GM23338 (cell line): ENCODE results near the gene PPP2R5D. TPM values are rescaled to one million over a fixed set of nuclear protein-coding genes. Genes with fewer than 3 reads are reported as not detected.

ENCODE experiments used
- ATAC-seq: fragments of 200-7000 bp; cut with Tn5 transposase; 3 replicates; pipeline ENCODE4 v1.9.1; 2020
- DNase-seq: peaks from one replicate; pipeline ENCODE4 v3.0.0-alpha.2; 2015; ENCODE audit warnings: low spot score
- H2AFZ ChIP-seq: fragments of 200-600 bp; sonication (generic); 2 replicates; pipeline ENCODE4 v1.8.0; 2016; ENCODE audit warnings: antibody characterized with exemption, mild to moderate bottlenecking, moderate library complexity
- H3F3A ChIP-seq: fragments of 200-600 bp; sonication (generic); replicated peaks from 2 replicates; pipeline ENCODE4 v1.8.0; 2017; ENCODE audit warnings: antibody characterized with exemption, mixed run types, low read depth
- H3K27ac ChIP-seq: fragments of 200-600 bp; sonication (generic); 2 replicates; pipeline ENCODE4 v1.6.1; 2016; ENCODE audit warnings: low read depth
- H3K27me3 ChIP-seq: fragments of 200-600 bp; sonication (generic); 2 replicates; pipeline ENCODE4 v1.8.0; 2016; ENCODE audit warnings: mild to moderate bottlenecking, mixed run types, moderate library complexity; ENCODE audit not compliant: insufficient read depth
- H3K36me3 ChIP-seq: fragments of 200-600 bp; sonication (generic); 2 replicates; pipeline ENCODE4 v1.8.0; 2016; ENCODE audit warnings: mild to moderate bottlenecking; ENCODE audit not compliant: insufficient read depth
- H3K4me1 ChIP-seq: fragments of 200-600 bp; sonication (generic); 2 replicates; pipeline ENCODE4 v1.8.0; 2016; ENCODE audit warnings: mild to moderate bottlenecking, moderate library complexity; ENCODE audit not compliant: insufficient read depth
- H3K4me2 ChIP-seq: fragments of 200-600 bp; sonication (generic); 2 replicates; pipeline ENCODE4 v1.7.1; 2017; ENCODE audit warnings: mixed run types
- H3K4me3 ChIP-seq: fragments of 200-600 bp; sonication (generic); 2 replicates; pipeline ENCODE4 v1.6.1; 2016; ENCODE audit warnings: mixed run types
- H3K79me2 ChIP-seq: fragments of 200-600 bp; sonication (generic); replicated peaks from 2 replicates; pipeline ENCODE4 v1.8.0; 2017; ENCODE audit warnings: mild to moderate bottlenecking; ENCODE audit not compliant: insufficient read depth
- H3K9me2 ChIP-seq: fragments of 200-600 bp; sonication (generic); 2 replicates; pipeline ENCODE4 v1.8.0; 2017; ENCODE audit not compliant: insufficient read depth
- H4K20me1 ChIP-seq: fragments of 200-600 bp; sonication (generic); replicated peaks from 2 replicates; pipeline ENCODE4 v1.8.0; 2017; ENCODE audit warnings: mild to moderate bottlenecking; ENCODE audit not compliant: insufficient read depth
- H3K27ac Mint-ChIP-seq: 2 replicates; pipeline ENCODE4 v1.8.0; 2020; ENCODE audit warnings: inconsistent platforms, mild to moderate bottlenecking, moderate library complexity, mixed read lengths
- H3K27me3 Mint-ChIP-seq: 3 replicates; pipeline ENCODE4 v1.8.0; 2022; ENCODE audit warnings: low read depth, mild to moderate bottlenecking, moderate library complexity, mixed read lengths, inconsistent platforms; ENCODE audit not compliant: insufficient read depth, poor library complexity
- H3K36me3 Mint-ChIP-seq: 3 replicates; pipeline ENCODE4 v1.8.0; 2021; ENCODE audit warnings: low read depth, mild to moderate bottlenecking, inconsistent platforms, moderate library complexity, mixed read lengths
- H3K4me1 Mint-ChIP-seq: 3 replicates; pipeline ENCODE4 v1.8.0; 2020; ENCODE audit warnings: mild to moderate bottlenecking, inconsistent platforms, mixed read lengths
- H3K4me3 Mint-ChIP-seq: 3 replicates; pipeline ENCODE4 v1.8.0; 2021; ENCODE audit warnings: moderate library complexity, mild to moderate bottlenecking, inconsistent platforms, mixed read lengths
- H3K9me3 Mint-ChIP-seq: 3 replicates; pipeline ENCODE4 v1.8.0; 2020; ENCODE audit warnings: moderate library complexity, mild to moderate bottlenecking, inconsistent platforms, mixed read lengths
- CREB1 ChIP-seq: fragments of 250-450 bp; sonication (Bioruptor Pico); IDR thresholded peaks from 2 replicates; pipeline ENCODE4 v1.5.0; 2020; ENCODE audit warnings: low read depth, mild to moderate bottlenecking, moderate library complexity
- EZH2 ChIP-seq: fragments of 200-600 bp; sonication (generic); IDR thresholded peaks from one replicate; pipeline ENCODE4 v1.8.0; 2017; ENCODE audit warnings: antibody characterized with exemption, mild to moderate bottlenecking, low read depth; ENCODE audit not compliant: unreplicated experiment
- EZH2phosphoT487 ChIP-seq: fragments of 200-600 bp; sonication (generic); IDR thresholded peaks from one replicate; pipeline ENCODE4 v1.8.1; 2018; ENCODE audit warnings: antibody characterized with exemption; ENCODE audit not compliant: unreplicated experiment
- JUNB ChIP-seq: IDR thresholded peaks from one replicate; pipeline ENCODE4 v1.6.1; 2016; ENCODE audit warnings: antibody characterized with exemption; ENCODE audit not compliant: unreplicated experiment
- NANOG ChIP-seq: IDR thresholded peaks from 2 replicates; pipeline ENCODE4 v1.6.1; 2016; ENCODE audit warnings: antibody characterized with exemption, borderline replicate concordance
- POLR2AphosphoS5 ChIP-seq: IDR thresholded peaks from 2 replicates; pipeline ENCODE4 v1.6.1; 2016; ENCODE audit warnings: antibody characterized with exemption, low read depth
- STAT1 ChIP-seq: IDR thresholded peaks from one replicate; pipeline ENCODE4 v1.6.1; 2016; ENCODE audit warnings: antibody characterized with exemption; ENCODE audit not compliant: unreplicated experiment
- ZNF114 ChIP-seq: fragments of 250-450 bp; sonication (Bioruptor Pico); IDR thresholded peaks from 2 replicates; pipeline ENCODE4 v1.5.0; 2020; ENCODE audit warnings: mild to moderate bottlenecking, moderate library complexity
- ZNF331 ChIP-seq: fragments of 250-450 bp; sonication (Bioruptor Pico); IDR thresholded peaks from 2 replicates; pipeline ENCODE4 v1.5.0; 2020; ENCODE audit warnings: low read depth, mild to moderate bottlenecking, moderate library complexity
- polyA plus RNA-seq: library from polyadenylated mRNA; unstranded; fragments of >200 nt; fragmentation: Nextera tagmentation; extraction: Ambion mirVana; gene quantifications from 2 replicates; pipeline ENCODE4 v1.2.1, GENCODE V29; 2016
- total RNA-seq: library from RNA; depleted of rRNA; stranded (reverse); fragments of >200 nt; shearing (Covaris generic); gene quantifications from 2 replicates; pipeline ENCODE4 v1.2.3, GENCODE V29; 2014
- TF ChIP-seq, protein P1 (sequence below): IDR thresholded peaks from one replicate; pipeline ENCODE4 v1.6.1; 2018; ENCODE audit warnings: antibody characterized with exemption; ENCODE audit not compliant: unreplicated experiment
- TF ChIP-seq, protein P2 (sequence below): IDR thresholded peaks from 2 replicates; pipeline ENCODE4 v1.6.1; 2016; ENCODE audit warnings: antibody characterized with exemption
- TF ChIP-seq, protein P3 (sequence below): fragments of 250-450 bp; sonication (Bioruptor Pico); IDR thresholded peaks from 2 replicates; pipeline ENCODE4 v1.5.0; 2020; ENCODE audit warnings: mild to moderate bottlenecking, moderate library complexity
- TF ChIP-seq, protein P4 (sequence below), 2 experiments: fragments of 200-600 bp in 1 of 2; sonication (generic) in 1 of 2; conservative IDR thresholded peaks; 2 replicates each; pipeline versions ENCODE4 v1.5.1 to v1.6.1; 2016 to 2017; ENCODE audit warnings: antibody characterized with exemption in 2 of 2, low read depth in 2 of 2, mild to moderate bottlenecking in 2 of 2, moderate library complexity in 1 of 2

PPP2R5D gene
- total and polyA plus RNA-seq, 2 experiments from 2014 or later: 20.0 to 55.3 TPM

DNA sequence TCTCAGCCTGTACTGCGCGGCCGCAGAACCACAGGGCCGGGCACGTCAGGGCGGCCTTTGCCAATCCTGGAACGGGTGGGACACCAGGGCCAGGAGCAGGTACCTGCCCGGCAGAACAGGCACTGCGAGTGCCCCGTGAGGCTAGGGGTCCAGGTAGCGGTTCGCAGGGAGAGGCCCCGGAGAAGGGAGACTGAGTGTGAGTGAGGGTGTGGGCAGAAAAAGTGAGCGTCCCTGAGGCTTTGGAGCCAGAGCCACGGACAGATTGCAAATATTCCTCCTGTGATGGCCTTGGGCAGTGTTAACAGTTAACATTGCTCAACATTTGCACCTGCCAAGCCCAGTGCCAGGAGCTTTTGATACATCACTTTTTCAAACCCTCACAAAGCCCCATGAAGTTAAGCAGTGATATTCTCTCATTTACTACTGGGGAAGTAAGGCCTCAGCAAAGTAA is 23.3 kb upstream of the PPP2R5D start:
- Mint-ChIP-seq H3K9me3 (no peaks in the 10 kb centered on the region), H3K36me3 (peaks cover 3% of the 10 kb centered on the region; the same call in 2 of the 3 replicates), H3K27ac (no peak overlapping the region), H3K27me3 (peaks cover 25% of the 10 kb centered on the region), H3K4me1 (peaks cover 9% of the 10 kb centered on the region; the same call in 2 of the 3 replicates), H3K4me3 (peak overlapping the region; percentile 84)
- Histone ChIP-seq H3K36me3 (no peaks in the 10 kb centered on the region; the same call in 1 of the 2 replicates), H4K20me1 (no peaks in the 10 kb centered on the region), H3K27ac (no peak overlapping the region), H3F3A (peaks cover 17% of the 10 kb centered on the region; the same call in 1 of the 2 replicates), H2AFZ (peak overlapping the region; percentile 98), H3K79me2 (no peaks in the 10 kb centered on the region), H3K4me1 (peaks cover 7% of the 10 kb centered on the region; the same call in 1 of the 2 replicates), H3K4me2 (peak overlapping the region; percentile 88), H3K27me3 (peaks cover 24% of the 10 kb centered on the region), H3K4me3 (peak overlapping the region; percentile 72), H3K9me2 (no peaks in the 10 kb centered on the region)
- ATAC-seq (no peak), DNase-seq (no peak)
- TF ChIP-seq EZH2 (no peak), ZNF114 (no peak), NANOG (no peak), CREB1 (CRISPR knock-in tag) (no peak), STAT1 (no peak), ZNF331 (CRISPR knock-in tag) (no peak), JUNB (no peak), EZH2phosphoT487 (no peak), POLR2AphosphoS5 (no peak)
- TF ChIP-seq, protein P1, sequence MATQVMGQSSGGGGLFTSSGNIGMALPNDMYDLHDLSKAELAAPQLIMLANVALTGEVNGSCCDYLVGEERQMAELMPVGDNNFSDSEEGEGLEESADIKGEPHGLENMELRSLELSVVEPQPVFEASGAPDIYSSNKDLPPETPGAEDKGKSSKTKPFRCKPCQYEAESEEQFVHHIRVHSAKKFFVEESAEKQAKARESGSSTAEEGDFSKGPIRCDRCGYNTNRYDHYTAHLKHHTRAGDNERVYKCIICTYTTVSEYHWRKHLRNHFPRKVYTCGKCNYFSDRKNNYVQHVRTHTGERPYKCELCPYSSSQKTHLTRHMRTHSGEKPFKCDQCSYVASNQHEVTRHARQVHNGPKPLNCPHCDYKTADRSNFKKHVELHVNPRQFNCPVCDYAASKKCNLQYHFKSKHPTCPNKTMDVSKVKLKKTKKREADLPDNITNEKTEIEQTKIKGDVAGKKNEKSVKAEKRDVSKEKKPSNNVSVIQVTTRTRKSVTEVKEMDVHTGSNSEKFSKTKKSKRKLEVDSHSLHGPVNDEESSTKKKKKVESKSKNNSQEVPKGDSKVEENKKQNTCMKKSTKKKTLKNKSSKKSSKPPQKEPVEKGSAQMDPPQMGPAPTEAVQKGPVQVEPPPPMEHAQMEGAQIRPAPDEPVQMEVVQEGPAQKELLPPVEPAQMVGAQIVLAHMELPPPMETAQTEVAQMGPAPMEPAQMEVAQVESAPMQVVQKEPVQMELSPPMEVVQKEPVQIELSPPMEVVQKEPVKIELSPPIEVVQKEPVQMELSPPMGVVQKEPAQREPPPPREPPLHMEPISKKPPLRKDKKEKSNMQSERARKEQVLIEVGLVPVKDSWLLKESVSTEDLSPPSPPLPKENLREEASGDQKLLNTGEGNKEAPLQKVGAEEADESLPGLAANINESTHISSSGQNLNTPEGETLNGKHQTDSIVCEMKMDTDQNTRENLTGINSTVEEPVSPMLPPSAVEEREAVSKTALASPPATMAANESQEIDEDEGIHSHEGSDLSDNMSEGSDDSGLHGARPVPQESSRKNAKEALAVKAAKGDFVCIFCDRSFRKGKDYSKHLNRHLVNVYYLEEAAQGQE: no peak
- TF ChIP-seq, protein P2, sequence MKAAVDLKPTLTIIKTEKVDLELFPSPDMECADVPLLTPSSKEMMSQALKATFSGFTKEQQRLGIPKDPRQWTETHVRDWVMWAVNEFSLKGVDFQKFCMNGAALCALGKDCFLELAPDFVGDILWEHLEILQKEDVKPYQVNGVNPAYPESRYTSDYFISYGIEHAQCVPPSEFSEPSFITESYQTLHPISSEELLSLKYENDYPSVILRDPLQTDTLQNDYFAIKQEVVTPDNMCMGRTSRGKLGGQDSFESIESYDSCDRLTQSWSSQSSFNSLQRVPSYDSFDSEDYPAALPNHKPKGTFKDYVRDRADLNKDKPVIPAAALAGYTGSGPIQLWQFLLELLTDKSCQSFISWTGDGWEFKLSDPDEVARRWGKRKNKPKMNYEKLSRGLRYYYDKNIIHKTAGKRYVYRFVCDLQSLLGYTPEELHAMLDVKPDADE: no peak
- TF ChIP-seq, protein P3, sequence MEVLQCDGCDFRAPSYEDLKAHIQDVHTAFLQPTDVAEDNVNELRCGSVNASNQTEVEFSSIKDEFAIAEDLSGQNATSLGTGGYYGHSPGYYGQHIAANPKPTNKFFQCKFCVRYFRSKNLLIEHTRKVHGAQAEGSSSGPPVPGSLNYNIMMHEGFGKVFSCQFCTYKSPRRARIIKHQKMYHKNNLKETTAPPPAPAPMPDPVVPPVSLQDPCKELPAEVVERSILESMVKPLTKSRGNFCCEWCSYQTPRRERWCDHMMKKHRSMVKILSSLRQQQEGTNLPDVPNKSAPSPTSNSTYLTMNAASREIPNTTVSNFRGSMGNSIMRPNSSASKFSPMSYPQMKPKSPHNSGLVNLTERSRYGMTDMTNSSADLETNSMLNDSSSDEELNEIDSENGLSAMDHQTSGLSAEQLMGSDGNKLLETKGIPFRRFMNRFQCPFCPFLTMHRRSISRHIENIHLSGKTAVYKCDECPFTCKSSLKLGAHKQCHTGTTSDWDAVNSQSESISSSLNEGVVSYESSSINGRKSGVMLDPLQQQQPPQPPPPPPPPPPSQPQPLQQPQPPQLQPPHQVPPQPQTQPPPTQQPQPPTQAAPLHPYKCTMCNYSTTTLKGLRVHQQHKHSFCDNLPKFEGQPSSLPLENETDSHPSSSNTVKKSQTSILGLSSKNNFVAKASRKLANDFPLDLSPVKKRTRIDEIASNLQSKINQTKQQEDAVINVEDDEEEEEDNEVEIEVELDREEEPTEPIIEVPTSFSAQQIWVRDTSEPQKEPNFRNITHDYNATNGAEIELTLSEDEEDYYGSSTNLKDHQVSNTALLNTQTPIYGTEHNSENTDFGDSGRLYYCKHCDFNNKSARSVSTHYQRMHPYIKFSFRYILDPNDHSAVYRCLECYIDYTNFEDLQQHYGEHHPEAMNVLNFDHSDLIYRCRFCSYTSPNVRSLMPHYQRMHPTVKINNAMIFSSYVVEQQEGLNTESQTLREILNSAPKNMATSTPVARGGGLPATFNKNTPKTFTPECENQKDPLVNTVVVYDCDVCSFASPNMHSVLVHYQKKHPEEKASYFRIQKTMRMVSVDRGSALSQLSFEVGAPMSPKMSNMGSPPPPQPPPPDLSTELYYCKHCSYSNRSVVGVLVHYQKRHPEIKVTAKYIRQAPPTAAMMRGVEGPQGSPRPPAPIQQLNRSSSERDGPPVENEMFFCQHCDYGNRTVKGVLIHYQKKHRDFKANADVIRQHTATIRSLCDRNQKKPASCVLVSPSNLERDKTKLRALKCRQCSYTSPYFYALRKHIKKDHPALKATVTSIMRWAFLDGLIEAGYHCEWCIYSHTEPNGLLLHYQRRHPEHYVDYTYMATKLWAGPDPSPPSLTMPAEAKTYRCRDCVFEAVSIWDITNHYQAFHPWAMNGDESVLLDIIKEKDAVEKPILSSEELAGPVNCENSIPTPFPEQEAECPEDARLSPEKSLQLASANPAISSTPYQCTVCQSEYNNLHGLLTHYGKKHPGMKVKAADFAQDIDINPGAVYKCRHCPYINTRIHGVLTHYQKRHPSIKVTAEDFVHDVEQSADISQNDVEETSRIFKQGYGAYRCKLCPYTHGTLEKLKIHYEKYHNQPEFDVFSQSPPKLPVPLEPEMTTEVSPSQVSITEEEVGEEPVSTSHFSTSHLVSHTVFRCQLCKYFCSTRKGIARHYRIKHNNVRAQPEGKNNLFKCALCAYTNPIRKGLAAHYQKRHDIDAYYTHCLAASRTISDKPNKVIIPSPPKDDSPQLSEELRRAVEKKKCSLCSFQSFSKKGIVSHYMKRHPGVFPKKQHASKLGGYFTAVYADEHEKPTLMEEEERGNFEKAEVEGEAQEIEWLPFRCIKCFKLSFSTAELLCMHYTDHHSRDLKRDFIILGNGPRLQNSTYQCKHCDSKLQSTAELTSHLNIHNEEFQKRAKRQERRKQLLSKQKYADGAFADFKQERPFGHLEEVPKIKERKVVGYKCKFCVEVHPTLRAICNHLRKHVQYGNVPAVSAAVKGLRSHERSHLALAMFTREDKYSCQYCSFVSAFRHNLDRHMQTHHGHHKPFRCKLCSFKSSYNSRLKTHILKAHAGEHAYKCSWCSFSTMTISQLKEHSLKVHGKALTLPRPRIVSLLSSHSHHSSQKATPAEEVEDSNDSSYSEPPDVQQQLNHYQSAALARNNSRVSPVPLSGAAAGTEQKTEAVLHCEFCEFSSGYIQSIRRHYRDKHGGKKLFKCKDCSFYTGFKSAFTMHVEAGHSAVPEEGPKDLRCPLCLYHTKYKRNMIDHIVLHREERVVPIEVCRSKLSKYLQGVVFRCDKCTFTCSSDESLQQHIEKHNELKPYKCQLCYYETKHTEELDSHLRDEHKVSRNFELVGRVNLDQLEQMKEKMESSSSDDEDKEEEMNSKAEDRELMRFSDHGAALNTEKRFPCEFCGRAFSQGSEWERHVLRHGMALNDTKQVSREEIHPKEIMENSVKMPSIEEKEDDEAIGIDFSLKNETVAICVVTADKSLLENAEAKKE (CRISPR knock-in tag): no peak
- TF ChIP-seq, protein P4, sequence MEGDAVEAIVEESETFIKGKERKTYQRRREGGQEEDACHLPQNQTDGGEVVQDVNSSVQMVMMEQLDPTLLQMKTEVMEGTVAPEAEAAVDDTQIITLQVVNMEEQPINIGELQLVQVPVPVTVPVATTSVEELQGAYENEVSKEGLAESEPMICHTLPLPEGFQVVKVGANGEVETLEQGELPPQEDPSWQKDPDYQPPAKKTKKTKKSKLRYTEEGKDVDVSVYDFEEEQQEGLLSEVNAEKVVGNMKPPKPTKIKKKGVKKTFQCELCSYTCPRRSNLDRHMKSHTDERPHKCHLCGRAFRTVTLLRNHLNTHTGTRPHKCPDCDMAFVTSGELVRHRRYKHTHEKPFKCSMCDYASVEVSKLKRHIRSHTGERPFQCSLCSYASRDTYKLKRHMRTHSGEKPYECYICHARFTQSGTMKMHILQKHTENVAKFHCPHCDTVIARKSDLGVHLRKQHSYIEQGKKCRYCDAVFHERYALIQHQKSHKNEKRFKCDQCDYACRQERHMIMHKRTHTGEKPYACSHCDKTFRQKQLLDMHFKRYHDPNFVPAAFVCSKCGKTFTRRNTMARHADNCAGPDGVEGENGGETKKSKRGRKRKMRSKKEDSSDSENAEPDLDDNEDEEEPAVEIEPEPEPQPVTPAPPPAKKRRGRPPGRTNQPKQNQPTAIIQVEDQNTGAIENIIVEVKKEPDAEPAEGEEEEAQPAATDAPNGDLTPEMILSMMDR (conservative IDR thresholded peaks at IDR 0.05; ENCODE audit: low read depth in 2 of 2): no peak
